Measurements from ENCODE around the gene SETD6.
"Not testable (repeated sequence)": the region's sequence is repeated elsewhere in the genome, so short reads cannot be mapped to it uniquely, and the experiment has no call there.

Gene SETD6

GRCh38 chr16:58515125-58515870, at the start of gene SETD6:
Gene SETD6 (plus strand): TSS chr16:58515517. CDS start chr16:58515538, 21 bp downstream.
- FAIRE-seq, result no peak

GRCh38 chr16:58465817-58466216, 49.5 kb upstream of the SETD6 start:
- no peak for FAIRE-seq

GRCh38 chr16:58466396-58466795, 48.9 kb upstream of the SETD6 start:
- FAIRE-seq, result no peak

GRCh38 chr16:58467905-58468304, 47.4 kb upstream of the SETD6 start:
- FAIRE-seq, result no peak

GRCh38 chr16:58471209-58471975, 43.9 kb upstream of the SETD6 start:
- no peak for FAIRE-seq

- FAIRE-seq, result no peak
Observed at GRCh38 chr16:58472266-58472665, 43.1 kb upstream of the SETD6 start.

GRCh38 chr16:58472827-58473226, 42.5 kb upstream of the SETD6 start:
- FAIRE-seq, result no peak

GRCh38 chr16:58474296-58474695, 41.0 kb upstream of the SETD6 start:
- no peak for FAIRE-seq

GRCh38 chr16:58475091-58475619, 40.2 kb upstream of the SETD6 start:
- FAIRE-seq, result no peak

GRCh38 chr16:58476791-58477190, 38.5 kb upstream of the SETD6 start:
- FAIRE-seq, result no peak

GRCh38 chr16:58478427-58478826, 36.9 kb upstream of the SETD6 start:
- no peak for FAIRE-seq

- FAIRE-seq, result no peak
Observed at GRCh38 chr16:58481226-58481869, 34.0 kb upstream of the SETD6 start.

- FAIRE-seq, result no peak
Observed at GRCh38 chr16:58481931-58482330, 33.4 kb upstream of the SETD6 start.

GRCh38 chr16:58485184-58485887, 30.0 kb upstream of the SETD6 start:
- no peak for FAIRE-seq

- no peak for FAIRE-seq
Observed at GRCh38 chr16:58487566-58488351, 27.6 kb upstream of the SETD6 start.

- FAIRE-seq, result no peak
Observed at GRCh38 chr16:58488531-58488930, 26.8 kb upstream of the SETD6 start.

GRCh38 chr16:58490065-58490464, 25.3 kb upstream of the SETD6 start:
- no peak for FAIRE-seq

GRCh38 chr16:58490539-58490938, 24.8 kb upstream of the SETD6 start:
- FAIRE-seq, result not testable (repeated sequence)

- no peak for FAIRE-seq
Observed at GRCh38 chr16:58492066-58492465, 23.3 kb upstream of the SETD6 start.

- no peak for FAIRE-seq
Observed at GRCh38 chr16:58492735-58493134, 22.6 kb upstream of the SETD6 start.

- no peak for FAIRE-seq
Observed at GRCh38 chr16:58493756-58494431, 21.4 kb upstream of the SETD6 start.
